Activated naive CD4-positive, alpha-beta T cell (primary cell): ENCODE results near the gene SRCIN1.

Experiments used
- DNase-seq, 4 experiments: peaks; one replicate each; lab custom pipeline; 2025; lab: John Stamatoyannopoulos, UW

SRCIN1 gene

DNA sequence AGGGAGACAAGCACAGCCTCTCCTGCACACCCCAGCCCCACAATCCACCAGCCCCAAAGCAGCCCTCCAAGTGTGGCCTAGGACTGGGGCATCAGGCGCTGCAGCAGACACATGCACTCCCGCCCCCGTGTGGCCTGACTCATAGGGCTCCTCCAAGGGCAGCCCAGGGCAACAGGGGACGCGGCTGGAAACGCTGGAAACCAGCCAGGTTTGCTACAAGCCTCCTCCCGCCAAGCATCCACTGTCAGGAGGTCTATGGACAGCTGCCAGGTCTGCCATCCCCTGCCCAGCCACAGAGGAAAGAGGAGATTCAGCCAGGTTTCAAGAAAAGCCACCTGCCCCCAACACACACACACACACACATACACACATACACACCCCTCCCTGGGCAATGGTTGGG is 25.8 kb downstream of the SRCIN1 start:
- no peak for DNase-seq

- DNase-seq = no peak
These were observed 26.7 kb downstream of the SRCIN1 start for GRCh38 chr17:38579083-38579480.

- DNase-seq = no peak
These were observed 27.3 kb downstream of the SRCIN1 start for GRCh38 chr17:38578229-38579082.

DNA sequence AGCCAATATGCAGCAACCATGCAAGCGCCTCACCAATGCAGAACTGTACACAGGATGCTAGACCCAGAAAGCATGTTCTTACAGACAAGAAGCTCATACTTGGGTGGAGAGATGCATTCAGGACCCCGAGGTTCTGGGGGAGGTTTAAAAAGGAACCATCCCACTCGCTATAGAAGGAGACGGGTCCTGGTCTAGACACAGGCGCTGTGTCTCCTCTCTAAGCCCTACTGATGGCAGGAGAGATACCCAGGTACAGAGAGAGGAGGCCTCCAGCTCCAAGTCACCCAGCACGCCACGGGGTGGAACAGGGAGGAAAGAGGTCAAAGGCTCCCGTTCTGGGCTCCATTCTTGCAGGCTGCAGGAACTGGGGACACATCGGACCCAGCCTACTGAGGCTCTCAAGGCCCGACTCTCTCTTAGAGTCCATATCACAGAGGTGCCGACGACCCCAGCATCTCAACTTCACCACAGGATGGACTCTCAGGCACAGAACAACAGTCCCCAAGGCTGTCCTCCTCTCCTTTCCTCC is 28.0 kb downstream of the SRCIN1 start:
- no peak for DNase-seq

- DNase-seq = no peak
These were observed 28.5 kb downstream of the SRCIN1 start for GRCh38 chr17:38577244-38577643.

DNA sequence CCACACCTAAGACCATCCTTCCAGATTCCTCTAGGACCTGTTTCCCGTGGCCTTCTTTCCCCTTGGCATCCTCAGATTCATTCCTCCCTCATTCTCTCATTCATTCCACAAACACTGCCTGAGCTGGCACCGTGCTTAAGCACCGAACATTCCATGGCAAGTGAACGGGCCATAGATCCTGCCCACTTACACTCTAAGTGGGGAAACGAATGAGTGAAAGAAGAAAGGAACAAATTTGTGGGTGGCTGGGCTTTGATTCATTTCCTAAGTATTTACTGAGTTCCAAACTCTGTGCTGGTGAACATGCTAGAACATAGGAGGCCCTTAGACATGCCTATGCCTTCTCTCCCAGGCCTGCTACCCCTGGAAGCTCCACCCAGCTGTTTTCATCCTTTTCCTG is 30.0 kb downstream of the SRCIN1 start:
- DNase-seq = no peak

GRCh38 chr17:38574712-38575111 is 31.0 kb downstream of the SRCIN1 start:
- no peak for DNase-seq

DNA sequence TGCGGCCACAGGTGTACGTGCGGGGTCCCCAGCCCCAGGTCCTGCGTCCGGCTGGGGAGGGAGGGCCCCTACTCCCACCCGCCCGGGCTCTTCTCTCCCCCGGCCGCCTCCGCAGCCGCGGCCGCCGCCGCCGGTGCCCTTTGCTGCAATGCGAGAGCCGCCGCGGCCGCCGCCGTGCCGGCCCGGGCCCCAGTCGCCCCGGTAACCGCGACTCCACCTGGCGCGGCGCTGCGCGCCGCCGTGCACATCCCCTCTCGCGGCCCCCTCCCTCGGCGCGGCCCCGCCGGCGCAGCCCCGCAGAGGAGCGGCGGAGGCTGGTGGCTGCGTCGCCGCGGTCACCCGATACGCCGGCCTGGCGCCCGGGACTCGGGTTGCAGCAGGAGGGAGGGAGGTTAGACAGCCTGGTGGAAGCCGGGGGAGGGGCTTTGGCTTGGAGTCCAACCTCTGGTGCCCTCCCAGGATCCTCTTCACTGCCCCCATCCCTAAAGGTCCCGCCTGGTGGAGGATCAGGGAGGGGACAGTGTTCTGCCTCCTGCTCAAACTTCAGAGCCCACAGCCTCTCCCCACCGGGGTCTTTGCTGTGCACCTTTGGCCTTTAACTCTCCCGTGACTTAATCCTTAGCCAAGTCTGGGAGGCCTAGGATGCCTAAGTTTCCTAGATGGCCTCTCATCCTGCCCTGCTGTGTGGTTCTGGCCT is 32.9 kb downstream of the SRCIN1 start:
- DNase-seq = no peak

- DNase-seq = no peak
These were observed 33.7 kb downstream of the SRCIN1 start for GRCh38 chr17:38571833-38572668.

GRCh38 chr17:38569701-38570512 is 35.8 kb downstream of the SRCIN1 start:
- DNase-seq = no peak

DNA sequence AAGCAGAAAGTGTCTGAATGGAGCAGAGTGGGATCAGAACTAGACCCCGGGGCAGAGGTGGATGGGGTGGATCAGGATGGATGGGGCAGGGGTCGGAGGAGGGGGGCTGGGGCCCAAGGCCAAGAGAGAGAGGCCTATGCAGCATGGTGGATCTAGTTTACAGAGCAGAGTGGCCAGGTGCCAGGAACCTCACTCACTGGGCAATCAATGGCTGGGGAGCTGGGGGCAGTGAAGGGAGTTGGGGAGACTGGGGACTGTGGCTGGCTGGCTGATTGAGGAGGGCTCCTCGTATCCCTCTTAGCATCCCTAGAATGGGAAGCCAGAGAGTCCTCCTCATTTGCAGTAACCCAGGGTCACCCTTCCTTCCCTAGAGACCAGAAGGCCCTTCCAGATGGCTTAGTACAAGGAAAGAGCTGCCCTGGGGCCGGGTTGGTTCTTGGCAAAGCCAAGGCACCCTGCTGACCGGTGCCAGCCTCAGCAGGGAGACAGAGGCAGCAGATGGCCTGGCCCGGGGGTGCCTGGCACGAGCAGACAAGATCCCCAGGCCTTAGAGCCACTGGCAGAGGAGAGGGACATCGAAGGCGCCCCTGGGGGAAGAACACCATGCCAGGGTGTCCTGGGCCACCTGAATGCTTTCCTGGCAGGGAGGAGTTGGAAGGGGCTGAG is 36.8 kb downstream of the SRCIN1 start:
- no peak for DNase-seq

GRCh38 chr17:38568274-38568673 is 37.5 kb downstream of the SRCIN1 start:
- no peak for DNase-seq

DNA sequence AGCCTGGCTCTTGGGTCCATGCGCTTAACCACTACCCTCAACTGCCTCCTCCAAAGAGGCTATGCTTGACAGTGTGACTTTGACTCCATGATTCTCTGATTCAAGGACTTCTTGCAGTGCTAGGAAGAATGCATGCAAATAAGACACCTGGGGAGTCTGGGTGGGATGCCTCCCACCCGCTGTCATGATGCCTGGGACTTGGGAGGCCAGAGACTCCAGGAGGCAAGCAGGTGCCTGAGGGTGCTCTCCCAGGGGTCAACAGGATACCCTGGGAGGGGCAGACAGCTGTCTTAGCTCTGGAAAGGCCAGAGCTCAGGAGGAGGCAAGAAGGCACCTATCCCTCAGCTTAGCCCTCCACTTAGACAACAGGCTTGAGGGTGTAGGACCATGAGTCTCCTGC is 38.4 kb downstream of the SRCIN1 start:
- DNase-seq = no peak

DNA sequence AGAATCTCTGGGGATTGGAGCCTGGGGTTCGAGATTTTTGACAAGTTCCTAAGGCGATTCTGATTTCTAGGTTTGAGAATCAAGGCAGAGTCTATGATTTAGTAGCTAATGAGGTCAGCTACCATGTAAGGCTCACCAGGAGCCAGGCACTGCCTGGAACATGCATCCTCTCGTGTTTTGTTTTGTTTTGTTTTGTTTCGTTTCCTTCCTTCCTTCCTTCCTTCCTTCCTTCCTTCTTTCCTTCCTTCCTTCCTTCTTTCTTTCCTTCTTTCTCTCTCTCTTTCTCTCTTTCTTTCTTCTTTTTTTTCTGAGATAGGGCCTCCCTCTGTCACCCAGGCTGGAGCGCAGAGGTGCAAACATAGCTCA is 39.1 kb downstream of the SRCIN1 start:
- no peak for DNase-seq

DNA sequence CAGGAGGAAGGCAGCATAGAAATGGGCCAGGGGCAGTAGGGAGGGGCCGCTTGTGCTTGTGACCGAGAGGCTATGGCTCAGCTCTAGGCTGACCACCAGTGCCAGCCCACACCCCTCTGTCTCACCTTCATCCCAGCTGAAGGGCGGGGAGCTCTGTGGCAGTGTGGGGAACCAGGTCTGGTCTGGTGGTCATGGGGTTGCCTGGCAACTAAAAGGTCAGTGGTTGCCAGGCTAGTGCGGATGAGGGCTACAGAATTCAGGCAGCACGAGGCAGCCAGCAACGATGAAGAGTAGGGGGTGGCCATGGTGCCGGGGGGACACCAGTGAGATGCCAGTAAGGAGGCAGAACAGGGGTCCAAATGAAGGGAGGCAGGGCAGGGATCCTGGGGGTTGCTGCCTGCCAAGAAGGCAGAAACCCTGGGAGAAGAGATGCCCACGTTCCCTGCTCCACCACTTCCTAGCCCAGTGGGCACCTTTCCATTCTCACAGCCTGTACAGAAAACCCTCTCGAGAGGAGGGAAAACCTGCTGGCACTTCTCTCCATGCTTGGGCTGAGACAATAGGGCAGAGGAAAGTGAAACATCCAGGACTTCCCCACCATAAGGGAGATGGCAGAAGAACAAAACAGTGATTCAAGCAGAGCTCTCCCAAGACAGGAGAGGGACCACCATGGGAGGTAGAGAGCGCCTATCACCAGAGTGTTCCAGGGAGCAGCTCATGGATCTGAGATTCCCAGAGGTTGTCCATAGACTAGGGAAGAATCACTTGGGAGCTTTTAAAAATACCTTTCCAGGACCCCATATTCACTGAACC is 39.7 kb downstream of the SRCIN1 start:
- DNase-seq = no peak

DNA sequence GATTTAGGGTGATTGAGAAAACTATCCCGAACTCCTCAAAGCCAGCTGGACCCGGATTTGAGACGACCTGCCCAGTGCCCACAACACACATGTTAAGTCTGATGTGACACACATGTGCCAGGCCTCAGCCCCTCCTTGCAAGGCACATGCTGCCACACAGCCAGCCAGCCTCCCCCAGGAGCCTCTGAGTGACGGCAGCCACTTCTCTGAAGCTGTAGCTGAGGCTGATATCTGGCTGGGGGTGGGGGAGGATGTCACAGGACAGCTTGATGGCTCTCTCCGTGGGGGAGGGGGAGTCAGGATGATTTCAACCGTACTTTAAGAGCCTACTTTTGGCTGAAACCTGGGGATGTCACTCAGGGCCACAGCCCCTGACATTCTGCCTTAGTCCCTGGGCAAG is 40.9 kb downstream of the SRCIN1 start:
- DNase-seq = no peak

DNA sequence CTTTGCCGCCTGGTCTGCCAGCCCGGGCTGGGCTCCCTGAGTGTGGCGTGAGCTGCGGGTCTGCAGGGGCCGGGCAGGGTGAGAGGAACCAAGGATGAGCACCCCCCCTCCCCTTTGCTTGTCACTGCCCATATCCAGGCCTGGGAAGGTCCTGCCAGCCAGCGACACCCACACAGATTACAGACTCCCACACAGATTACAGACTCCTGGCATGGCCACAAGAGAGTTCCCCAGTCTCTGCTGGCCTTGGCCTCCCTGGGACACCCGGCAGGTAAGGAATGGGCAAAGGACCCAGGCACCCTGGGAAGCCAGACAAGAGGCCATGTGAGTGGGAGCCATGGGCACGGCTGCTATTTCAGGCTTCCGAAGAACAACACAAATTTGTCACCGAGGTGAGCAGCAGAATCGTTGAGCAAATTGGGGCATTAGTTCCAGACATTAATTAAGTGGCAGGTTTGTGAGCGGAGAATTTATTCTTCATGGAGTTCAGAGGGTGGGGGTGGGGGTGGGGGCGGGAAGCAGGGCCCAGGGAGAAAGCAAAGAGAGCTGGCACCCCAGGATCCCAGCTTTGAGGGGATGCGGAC is 41.4 kb downstream of the SRCIN1 start:
- no peak for DNase-seq

DNA sequence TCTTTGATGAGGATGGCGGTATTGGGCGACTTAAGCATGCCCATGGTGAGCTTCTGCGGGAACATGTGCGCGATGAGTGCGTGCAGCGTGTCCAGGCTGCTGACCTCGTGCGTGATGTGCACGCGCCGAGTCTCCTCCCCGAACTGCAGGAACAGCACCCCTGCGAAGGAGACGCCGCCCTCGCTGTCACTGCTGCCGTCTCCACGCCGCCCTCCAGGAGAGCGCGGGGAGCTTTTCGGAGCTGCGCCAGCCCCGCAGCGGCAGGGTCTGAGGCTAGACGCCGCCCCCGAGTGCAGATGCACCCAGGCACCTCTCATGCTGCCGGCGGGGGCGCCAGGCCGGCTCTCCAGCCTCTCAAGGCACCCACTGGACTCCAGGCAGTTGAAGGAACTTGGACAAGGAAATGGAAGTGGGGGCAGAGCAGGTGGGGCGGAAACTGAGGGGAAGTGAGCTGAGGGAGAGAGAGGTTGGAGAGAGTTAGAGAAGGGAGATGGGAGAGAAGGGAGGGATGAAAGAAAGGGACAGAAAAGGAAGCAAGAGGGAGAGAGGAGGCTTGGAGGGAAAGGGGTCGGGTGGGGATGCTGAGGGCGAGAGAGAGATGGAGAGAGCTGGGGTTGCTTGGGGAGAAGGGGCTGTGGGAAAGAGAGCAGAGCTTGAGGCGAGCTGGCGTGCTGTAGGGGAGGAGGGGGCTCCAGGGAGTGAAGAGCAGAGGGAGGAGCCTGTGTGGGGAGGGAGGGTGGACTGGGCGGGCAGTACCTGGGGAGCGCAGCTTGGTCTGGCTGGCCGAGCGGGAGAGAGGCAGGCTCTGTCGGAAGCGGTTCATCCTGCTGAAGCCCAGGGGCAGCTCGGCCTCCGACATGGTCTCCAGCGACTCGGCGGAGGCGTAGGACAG is 42.1 kb downstream of the SRCIN1 start:
- DNase-seq = no peak

- DNase-seq = no peak
These were observed 42.8 kb downstream of the SRCIN1 start for GRCh38 chr17:38562903-38563302.
